Trophoblast cell (in vitro differentiated cells and primary cell): ENCODE measurements around the gene KCNC2.

Experiments used
- DNase-seq, 2 donors: peaks; one replicate each; pipeline ENCODE4 v3.0.0-alpha.2; 2016
- H2AFZ ChIP-seq: 2 replicates; pipeline ENCODE4 v1.6.1; 2013; ENCODE audit warnings: low read length, moderate library complexity, mild to moderate bottlenecking; ENCODE audit not compliant: insufficient read depth, poor library complexity
- H2AK5ac ChIP-seq: 2 replicates; pipeline ENCODE4 v1.6.1; 2013; ENCODE audit warnings: mild to moderate bottlenecking, low read length
- H2BK120ac ChIP-seq: 2 replicates; pipeline ENCODE4 v1.6.1; 2013; ENCODE audit warnings: low read length, mild to moderate bottlenecking, moderate library complexity; ENCODE audit not compliant: insufficient read depth, poor library complexity
- H2BK12ac ChIP-seq: 2 replicates; pipeline ENCODE4 v1.6.1; 2013; ENCODE audit warnings: mild to moderate bottlenecking, low read length, moderate library complexity
- H2BK5ac ChIP-seq: 2 replicates; pipeline ENCODE4 v1.6.1; 2013; ENCODE audit warnings: low read length, low read depth, moderate library complexity, mild to moderate bottlenecking; ENCODE audit not compliant: poor library complexity
- H3K14ac ChIP-seq: 2 replicates; pipeline ENCODE4 v1.6.1; 2013; ENCODE audit warnings: mild to moderate bottlenecking, low read length
- H3K18ac ChIP-seq: 2 replicates; pipeline ENCODE4 v1.6.1; 2013; ENCODE audit warnings: mild to moderate bottlenecking, low read length
- H3K23ac ChIP-seq: 2 replicates; pipeline ENCODE4 v1.6.1; 2013; ENCODE audit warnings: low read length
- H3K27ac ChIP-seq: 2 replicates; pipeline ENCODE4 v1.5.1; 2013; ENCODE audit warnings: low read depth, mild to moderate bottlenecking, inconsistent platforms, low read length, moderate library complexity
- H3K27me3 ChIP-seq: 2 replicates; pipeline ENCODE4 v1.6.1; 2013; ENCODE audit warnings: inconsistent platforms, mild to moderate bottlenecking, low read length, moderate library complexity; ENCODE audit not compliant: insufficient read depth
- H3K36me3 ChIP-seq, 2 experiments: 1 replicate in 1 of 2; 2 replicates in 1 of 2; pipeline ENCODE4 v1.6.1; 2013; ENCODE audit warnings: low read length in 2 of 2, mild to moderate bottlenecking in 2 of 2, moderate library complexity in 1 of 2; ENCODE audit not compliant: insufficient read depth in 2 of 2, control insufficient read depth in 1 of 2
- H3K4ac ChIP-seq: 2 replicates; pipeline ENCODE4 v1.6.1; 2013; ENCODE audit warnings: low read depth, mild to moderate bottlenecking, low read length, moderate library complexity
- H3K4me1 ChIP-seq, 2 experiments: 1 replicate in 1 of 2; 2 replicates in 1 of 2; pipeline ENCODE4 v1.6.1; 2013; ENCODE audit warnings: low read length in 2 of 2, mild to moderate bottlenecking in 2 of 2, moderate library complexity in 1 of 2; ENCODE audit not compliant: insufficient read depth in 2 of 2, control insufficient read depth in 1 of 2
- H3K4me2 ChIP-seq: 2 replicates; pipeline ENCODE4 v1.6.1; 2013; ENCODE audit warnings: inconsistent platforms, mild to moderate bottlenecking, low read length, moderate library complexity
- H3K4me3 ChIP-seq: 2 replicates; pipeline ENCODE4 v1.5.1; 2013; ENCODE audit warnings: mild to moderate bottlenecking, low read depth, low read length, inconsistent platforms
- H3K79me1 ChIP-seq: one replicate; pipeline ENCODE4 v1.6.1; 2013; ENCODE audit warnings: low read length
- H3K79me2 ChIP-seq: 2 replicates; pipeline ENCODE4 v1.6.1; 2013; ENCODE audit warnings: low read length, mild to moderate bottlenecking; ENCODE audit not compliant: control insufficient read depth, insufficient read depth, poor library complexity
- H3K9ac ChIP-seq: 2 replicates; pipeline ENCODE4 v1.6.1; 2013; ENCODE audit warnings: mild to moderate bottlenecking, low read length
- H3K9me3 ChIP-seq: 2 replicates; pipeline ENCODE4 v1.6.1; 2013; ENCODE audit warnings: low read depth, mild to moderate bottlenecking, control low read depth, inconsistent platforms, low read length; ENCODE audit not compliant: insufficient read depth
- H4K12ac ChIP-seq: 2 replicates; pipeline ENCODE4 v1.6.1; 2013; ENCODE audit warnings: low read depth, mild to moderate bottlenecking, low read length, moderate library complexity
- H4K8ac ChIP-seq: 2 replicates; pipeline ENCODE4 v1.6.1; 2013; ENCODE audit warnings: low read depth, mild to moderate bottlenecking, low read length, moderate library complexity
- H4K91ac ChIP-seq: one replicate; pipeline ENCODE4 v1.6.1; 2013; ENCODE audit warnings: low read depth, mild to moderate bottlenecking, low read length, moderate library complexity
- WGBS: extraction: QIAGEN DNeasy Blood & Tissue Kit; methylation state at CpG from one replicate; pipeline ENCODE4 v1.1.7; 2013; ENCODE audit warnings: missing lambda C conversion rate; ENCODE audit not compliant: insufficient read length, insufficient coverage; ENCODE audit errors: extremely low coverage; 5-methylcytosine and 5-hydroxymethylcytosine counted together

Gene KCNC2

GRCh38 chr12:75154388-75154787 is 55.3 kb downstream of the KCNC2 start:
- Histone ChIP-seq H3K14ac (no peak overlapping the region), H3K79me1 (no peaks in the 10 kb centered on the region), H3K27ac (no peak overlapping the region), H3K4me2 (no peak overlapping the region), H4K8ac (no peak overlapping the region), H3K79me2 (no peaks in the 10 kb centered on the region), H4K91ac (no peak overlapping the region), H3K4ac (no peak overlapping the region), H3K23ac (no peak overlapping the region), H2AK5ac (no peak overlapping the region), H2BK5ac (no peak overlapping the region), H3K36me3 (no peaks in the 10 kb centered on the region), H3K9me3 (no peaks in the 10 kb centered on the region), H3K4me3 (no peak overlapping the region), H2BK12ac (no peak overlapping the region), H3K18ac (no peak overlapping the region), H2AFZ (no peak overlapping the region), H2BK120ac (no peak overlapping the region), H3K9ac (no peak overlapping the region), H3K4me1 (no peaks in the 10 kb centered on the region), H3K27me3 (no peaks in the 10 kb centered on the region), H4K12ac (no peak overlapping the region)
- no CpG with 5 or more reads among the region's 1 CpG for WGBS
- no peak for DNase-seq

- Histone ChIP-seq H4K91ac (no peak overlapping the region), H3K4me1 (no peaks in the 10 kb centered on the region), H3K4me2 (no peak overlapping the region), H3K14ac (no peak overlapping the region), H3K23ac (no peak overlapping the region), H2AFZ (no peak overlapping the region), H3K9ac (no peak overlapping the region), H3K9me3 (no peaks in the 10 kb centered on the region), H3K79me1 (no peaks in the 10 kb centered on the region), H3K4me3 (no peak overlapping the region), H3K27ac (no peak overlapping the region), H3K4ac (no peak overlapping the region), H3K27me3 (no peaks in the 10 kb centered on the region), H2BK5ac (no peak overlapping the region), H4K8ac (no peak overlapping the region), H3K36me3 (no peaks in the 10 kb centered on the region), H3K79me2 (no peaks in the 10 kb centered on the region), H4K12ac (no peak overlapping the region), H2BK12ac (no peak overlapping the region), H2AK5ac (no peak overlapping the region), H3K18ac (no peak overlapping the region), H2BK120ac (no peak overlapping the region)
- DNase-seq = no peak
- WGBS = no CpG with 5 or more reads among the region's 5 CpGs
Measured at GRCh38 chr12:75139196-75139595, 70.4 kb downstream of the KCNC2 start.

- Histone ChIP-seq H3K27ac (no peak overlapping the region), H3K9me3 (no peaks in the 10 kb centered on the region), H2BK12ac (no peak overlapping the region), H2BK120ac (no peak overlapping the region), H4K12ac (no peak overlapping the region), H3K36me3 (no peaks in the 10 kb centered on the region), H3K9ac (no peak overlapping the region), H3K79me1 (no peaks in the 10 kb centered on the region), H3K23ac (no peak overlapping the region), H3K18ac (no peak overlapping the region), H3K4me3 (no peak overlapping the region), H2AK5ac (no peak overlapping the region), H3K4me2 (no peak overlapping the region), H4K91ac (no peak overlapping the region), H3K14ac (no peak overlapping the region), H3K4me1 (no peaks in the 10 kb centered on the region), H3K4ac (no peak overlapping the region), H3K79me2 (no peaks in the 10 kb centered on the region), H2AFZ (no peak overlapping the region), H3K27me3 (no peaks in the 10 kb centered on the region), H2BK5ac (no peak overlapping the region), H4K8ac (no peak overlapping the region)
- DNase-seq = no peak
Measured at GRCh38 chr12:75137896-75138295, 71.7 kb downstream of the KCNC2 start.

GRCh38 chr12:75135026-75135425 is 74.6 kb downstream of the KCNC2 start:
- no peak for DNase-seq
- no peak overlapping the region for H2AFZ ChIP-seq
- H3K9ac ChIP-seq = no peak overlapping the region
- no peak overlapping the region for H3K4me3 ChIP-seq
- H3K18ac ChIP-seq = no peak overlapping the region
- no peak overlapping the region for H2AK5ac ChIP-seq
- no peaks in the 10 kb centered on the region for H3K36me3 ChIP-seq
- H3K4me2 ChIP-seq = no peak overlapping the region
- no peaks in the 10 kb centered on the region for H3K79me1 ChIP-seq
- no peak overlapping the region for H2BK12ac ChIP-seq
- no peak overlapping the region for H2BK5ac ChIP-seq
- 100% methylated on average over 1 of the region's 1 CpG for WGBS
- no peaks in the 10 kb centered on the region for H3K79me2 ChIP-seq
- H3K4ac ChIP-seq = no peak overlapping the region
- H3K27me3 ChIP-seq = no peaks in the 10 kb centered on the region
- no peak overlapping the region for H4K91ac ChIP-seq
- H4K12ac ChIP-seq = no peak overlapping the region
- H3K9me3 ChIP-seq = no peaks in the 10 kb centered on the region
- no peaks in the 10 kb centered on the region for H3K4me1 ChIP-seq
- H2BK120ac ChIP-seq = no peak overlapping the region
- H3K23ac ChIP-seq = no peak overlapping the region
- H3K14ac ChIP-seq = no peak overlapping the region
- no peak overlapping the region for H3K27ac ChIP-seq
- H4K8ac ChIP-seq = no peak overlapping the region
